PC-3 (cell line): ENCODE results near the gene RAD54L2. TPM values are rescaled to one million over a fixed set of nuclear protein-coding genes. Genes with fewer than 3 reads are reported as not detected.

Experiments used
- ATAC-seq: fragments of 200-7000 bp; cut with Tn5 transposase; 2 replicates; pipeline ENCODE4 v1.9.1; 2020; ENCODE audit warnings: mild to moderate bottlenecking, moderate library complexity
- Bru-seq: library from RNA; stranded (reverse); fragments of 400-500 nt; gene quantifications from one replicate; lab custom pipeline; 2021; lab: Mats Ljungman, UMichigan
- BruChase-seq, 2 experiments: library from RNA; stranded (reverse); fragments of 400-500 nt; gene quantifications; one replicate each; lab custom pipeline; 2021; lab: Mats Ljungman, UMichigan
- BruUV-seq: library from RNA; stranded (reverse); fragments of 400-500 nt; replicated peaks from 2 replicates; lab custom pipeline; 2021; lab: Mats Ljungman, UMichigan
- CTCF ChIA-PET: fragments of 300-600 bp; sonication (Branson Sonifier 250); formaldehyde crosslinking; loops from one replicate; lab custom pipeline; 2022; ENCODE audit warnings: antibody characterized with exemption; lab: Charles Lee
- POLR2A ChIA-PET: fragments of 300-600 bp; sonication (Branson Sonifier 250); formaldehyde crosslinking; loops from one replicate; lab custom pipeline; 2022; ENCODE audit warnings: antibody characterized with exemption; ENCODE audit not compliant: unreplicated experiment; lab: Charles Lee
- DNase-seq: peaks from one replicate; pipeline ENCODE4 v3.0.0-alpha.2; 2015
- H2AFZ ChIP-seq: fragments of 300-600 bp; sonication (generic); 2 replicates; pipeline ENCODE4 v1.6.0; 2016; ENCODE audit warnings: antibody characterized with exemption, low read length
- H3F3A ChIP-seq: fragments of 300-600 bp; sonication (generic); one replicate; pipeline ENCODE4 v1.6.0; 2017; ENCODE audit warnings: antibody characterized with exemption, low read length, control low read depth, mild to moderate bottlenecking; ENCODE audit not compliant: unreplicated experiment
- H3K27ac ChIP-seq: fragments of 300-600 bp; sonication (generic); 2 replicates; pipeline ENCODE4 v1.5.1; 2016; ENCODE audit warnings: mild to moderate bottlenecking, low read length
- H3K27me3 ChIP-seq: fragments of 300-600 bp; sonication (generic); 2 replicates; pipeline ENCODE4 v1.6.1; 2016; ENCODE audit warnings: low read length, mixed read lengths
- H3K36me3 ChIP-seq: fragments of 300-600 bp; sonication (generic); 2 replicates; pipeline ENCODE4 v1.6.1; 2016; ENCODE audit warnings: low read depth, mixed run types, low read length, mixed read lengths
- H3K4me1 ChIP-seq: fragments of 300-600 bp; sonication (generic); 2 replicates; pipeline ENCODE4 v1.5.1; 2016; ENCODE audit warnings: low read length; ENCODE audit not compliant: insufficient read depth
- H3K4me2 ChIP-seq: fragments of 300-600 bp; sonication (generic); 2 replicates; pipeline ENCODE4 v1.6.0; 2016; ENCODE audit warnings: low read length
- H3K4me3 ChIP-seq: fragments of 300-600 bp; sonication (generic); 2 replicates; pipeline ENCODE4 v1.5.1; 2016; ENCODE audit warnings: mild to moderate bottlenecking, low read length, mixed read lengths
- H3K79me2 ChIP-seq: fragments of 300-600 bp; sonication (generic); 2 replicates; pipeline ENCODE4 v1.6.1; 2017; ENCODE audit warnings: low read length, mixed read lengths
- H3K9ac ChIP-seq: fragments of 300-600 bp; sonication (generic); 2 replicates; pipeline ENCODE4 v1.6.0; 2016; ENCODE audit warnings: mild to moderate bottlenecking, low read length
- H3K9me2 ChIP-seq: fragments of 300-600 bp; sonication (generic); replicated peaks from 2 replicates; pipeline ENCODE4 v1.6.1; 2016; ENCODE audit warnings: mixed run types, low read length, mixed read lengths
- H3K9me3 ChIP-seq: fragments of 300-600 bp; sonication (generic); 2 replicates; pipeline ENCODE4 v1.6.1; 2016; ENCODE audit warnings: low read length, mixed read lengths
- H4K20me1 ChIP-seq: fragments of 300-600 bp; sonication (generic); 2 replicates; pipeline ENCODE4 v1.6.1; 2016; ENCODE audit warnings: low read length, mixed read lengths
- EZH2 ChIP-seq: fragments of 300-600 bp; sonication (generic); IDR thresholded peaks from one replicate; pipeline ENCODE4 v1.6.1; 2017; ENCODE audit warnings: antibody characterized with exemption, mild to moderate bottlenecking, low read length; ENCODE audit not compliant: unreplicated experiment
- EZH2phosphoT487 ChIP-seq: fragments of 300-600 bp; sonication (generic); IDR thresholded peaks from 2 replicates; pipeline ENCODE4 v1.6.1; 2018; ENCODE audit warnings: mild to moderate bottlenecking, antibody characterized with exemption, low read length, borderline replicate concordance
- intact Hi-C: fragments of 100-400 bp; cut with micrococcal nuclease; formaldehyde crosslinking; loops from 2 replicates; pipeline ENCODE4 v1.9.0; 2023
- long read RNA-seq: library from polyadenylated mRNA; unstranded; transcript quantifications from one replicate; pipeline ENCODE4 v2.0.0, GENCODE V29; 2021; ENCODE audit not compliant: unreplicated experiment
- total RNA-seq: library from RNA; depleted of rRNA; stranded (reverse); fragments of >200 nt; gene quantifications from 2 replicates; pipeline ENCODE4 v1.2.3, GENCODE V29; 2014; rRNA removed
- TF ChIP-seq, protein P1 (sequence below): fragments of 300-600 bp; sonication (generic); conservative IDR thresholded peaks from 2 replicates; pipeline ENCODE4 v1.5.1; 2017; ENCODE audit warnings: antibody characterized with exemption, low read depth, mild to moderate bottlenecking, low read length

The RAD54L2 gene, protein sequence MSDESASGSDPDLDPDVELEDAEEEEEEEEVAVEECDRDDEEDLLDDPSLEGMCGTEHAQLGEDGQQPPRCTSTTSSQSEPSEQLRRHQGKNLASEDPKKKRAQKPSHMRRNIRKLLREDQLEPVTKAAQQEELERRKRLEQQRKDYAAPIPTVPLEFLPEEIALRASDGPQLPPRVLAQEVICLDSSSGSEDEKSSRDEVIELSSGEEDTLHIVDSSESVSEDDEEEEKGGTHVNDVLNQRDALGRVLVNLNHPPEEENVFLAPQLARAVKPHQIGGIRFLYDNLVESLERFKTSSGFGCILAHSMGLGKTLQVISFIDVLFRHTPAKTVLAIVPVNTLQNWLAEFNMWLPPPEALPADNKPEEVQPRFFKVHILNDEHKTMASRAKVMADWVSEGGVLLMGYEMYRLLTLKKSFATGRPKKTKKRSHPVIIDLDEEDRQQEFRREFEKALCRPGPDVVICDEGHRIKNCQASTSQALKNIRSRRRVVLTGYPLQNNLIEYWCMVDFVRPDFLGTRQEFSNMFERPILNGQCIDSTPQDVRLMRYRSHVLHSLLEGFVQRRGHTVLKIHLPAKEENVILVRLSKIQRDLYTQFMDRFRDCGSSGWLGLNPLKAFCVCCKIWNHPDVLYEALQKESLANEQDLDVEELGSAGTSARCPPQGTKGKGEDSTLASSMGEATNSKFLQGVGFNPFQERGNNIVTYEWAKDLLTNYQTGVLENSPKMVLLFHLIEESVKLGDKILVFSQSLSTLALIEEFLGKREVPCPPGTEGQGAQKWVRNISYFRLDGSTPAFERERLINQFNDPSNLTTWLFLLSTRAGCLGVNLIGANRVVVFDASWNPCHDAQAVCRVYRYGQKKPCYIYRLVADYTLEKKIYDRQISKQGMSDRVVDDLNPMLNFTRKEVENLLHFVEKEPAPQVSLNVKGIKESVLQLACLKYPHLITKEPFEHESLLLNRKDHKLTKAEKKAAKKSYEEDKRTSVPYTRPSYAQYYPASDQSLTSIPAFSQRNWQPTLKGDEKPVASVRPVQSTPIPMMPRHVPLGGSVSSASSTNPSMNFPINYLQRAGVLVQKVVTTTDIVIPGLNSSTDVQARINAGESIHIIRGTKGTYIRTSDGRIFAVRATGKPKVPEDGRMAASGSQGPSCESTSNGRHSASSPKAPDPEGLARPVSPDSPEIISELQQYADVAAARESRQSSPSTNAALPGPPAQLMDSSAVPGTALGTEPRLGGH (N-terminal part only)
- 14.3 and 17.7 TPM in 2 replicates for total RNA-seq
- Bru-seq, nascent RNA = percentile 77 among the genes with signal in this experiment
- BruChase-seq, experiment 1, labeled RNA remaining after a 6-hour chase = percentile 84 among the genes with signal in this experiment
- percentile 78 among the genes with signal in this experiment for BruChase-seq, experiment 2, labeled RNA remaining after a 2-hour chase
- long read RNA-seq, partial matches to known transcripts = 15 of 31 reads
- long read RNA-seq, other reads (novel, unspliced or antisense) = 16 of 31 reads

DNA sequence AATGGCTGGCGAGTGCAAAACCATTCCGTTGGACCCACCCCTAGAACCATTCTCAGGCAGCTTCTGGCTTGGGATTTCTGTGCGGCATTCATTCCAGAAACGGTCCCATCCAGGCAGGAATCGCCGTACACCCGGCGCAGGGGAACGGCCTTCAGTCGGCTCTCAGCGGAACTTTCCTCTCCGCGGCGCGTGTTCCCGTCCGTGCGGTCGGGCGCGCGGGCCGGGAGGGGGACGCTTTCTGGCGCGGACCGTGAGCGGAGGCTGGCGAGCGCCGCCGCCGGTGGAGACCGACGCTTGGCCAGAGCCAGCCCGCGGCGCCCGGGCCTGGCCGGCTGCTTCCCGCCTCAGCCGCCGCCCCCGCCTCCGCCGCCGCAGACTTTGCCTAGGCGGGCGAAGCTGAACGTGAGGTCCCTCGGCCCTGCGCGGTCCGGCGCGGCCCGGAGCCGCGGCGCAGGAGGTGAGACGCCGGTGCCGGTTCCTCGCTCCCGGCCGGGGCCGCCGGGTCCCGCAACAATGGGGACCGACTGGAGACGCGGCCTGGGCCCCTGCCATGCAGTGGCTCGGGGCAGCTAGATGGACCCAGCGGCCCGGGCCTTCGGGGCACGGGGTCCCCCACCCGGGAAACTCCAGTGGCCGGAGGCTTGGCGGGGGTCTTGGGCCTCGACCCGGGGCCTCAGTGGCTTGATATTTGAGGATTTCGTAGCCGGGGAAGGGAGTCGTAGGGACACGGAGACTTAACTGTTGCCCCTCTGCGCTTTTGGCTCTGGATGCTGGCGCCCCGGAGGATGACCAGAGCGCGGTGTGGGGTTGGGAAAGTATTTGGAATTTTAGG, at the start of gene RAD54L2:
TSS of gene RAD54L2 (plus strand) at position 261 of the 832 bp plus-strand sequence. CDS start 51,702 bp downstream, outside the sequence.
- peak within 1 kb of the TSS; percentile 99 for H2AFZ ChIP-seq
- no peaks in the 10 kb centered on the region for H3K9me2 ChIP-seq
- H3K79me2 ChIP-seq = peaks cover 43% of the 10 kb centered on the region
- intact Hi-C loops = loop anchor here (1.0 kb wide), 1 partner anchor 36 kb away; no protein-coding TSS in a partner anchor
- H3K4me2 ChIP-seq = peak within 1 kb of the TSS; percentile 96
- peak within 1 kb of the TSS; percentile 97 for H3K9ac ChIP-seq
- BruUV-seq = no TSS peak
- ChIA-PET CTCF (interaction anchor here (0.8 to 1.1 kb wide), 3 partner anchors 37 to 143 kb away, joined by 3 to 4 read pairs (median 3); no protein-coding TSS in a partner anchor), POLR2A (interaction anchor here (0.6 to 1.2 kb wide), 5 partner anchors 39 to 1446 kb away, joined by 3 to 42 read pairs (median 5); partner anchors contain the start of gene DCAF1)
- H3F3A ChIP-seq = no peaks in the 10 kb centered on the region
- H4K20me1 ChIP-seq = peaks cover 6% of the 10 kb centered on the region; the same call in 1 of the 2 replicates
- no peaks in the 10 kb centered on the region for H3K9me3 ChIP-seq
- peak within 1 kb of the TSS; percentile 85 for H3K4me3 ChIP-seq
- TF ChIP-seq, protein P1, sequence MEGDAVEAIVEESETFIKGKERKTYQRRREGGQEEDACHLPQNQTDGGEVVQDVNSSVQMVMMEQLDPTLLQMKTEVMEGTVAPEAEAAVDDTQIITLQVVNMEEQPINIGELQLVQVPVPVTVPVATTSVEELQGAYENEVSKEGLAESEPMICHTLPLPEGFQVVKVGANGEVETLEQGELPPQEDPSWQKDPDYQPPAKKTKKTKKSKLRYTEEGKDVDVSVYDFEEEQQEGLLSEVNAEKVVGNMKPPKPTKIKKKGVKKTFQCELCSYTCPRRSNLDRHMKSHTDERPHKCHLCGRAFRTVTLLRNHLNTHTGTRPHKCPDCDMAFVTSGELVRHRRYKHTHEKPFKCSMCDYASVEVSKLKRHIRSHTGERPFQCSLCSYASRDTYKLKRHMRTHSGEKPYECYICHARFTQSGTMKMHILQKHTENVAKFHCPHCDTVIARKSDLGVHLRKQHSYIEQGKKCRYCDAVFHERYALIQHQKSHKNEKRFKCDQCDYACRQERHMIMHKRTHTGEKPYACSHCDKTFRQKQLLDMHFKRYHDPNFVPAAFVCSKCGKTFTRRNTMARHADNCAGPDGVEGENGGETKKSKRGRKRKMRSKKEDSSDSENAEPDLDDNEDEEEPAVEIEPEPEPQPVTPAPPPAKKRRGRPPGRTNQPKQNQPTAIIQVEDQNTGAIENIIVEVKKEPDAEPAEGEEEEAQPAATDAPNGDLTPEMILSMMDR = peak; percentile 33; the same call in 1 of the 2 replicates
- TF ChIP-seq EZH2 (no peak), EZH2phosphoT487 (no peak)
- ATAC-seq (peak; percentile 84), DNase-seq (peak; percentile 89)
- H3K27me3 ChIP-seq = no peaks in the 10 kb centered on the region
- peaks cover 5% of the 10 kb centered on the region; the same call in 1 of the 2 replicates for H3K36me3 ChIP-seq
- H3K27ac ChIP-seq = peak within 1 kb of the TSS; percentile 35
- peaks cover 14% of the 10 kb centered on the region for H3K4me1 ChIP-seq
